SK-N-SH treated with all-trans-retinoic acid at 6 μM for 48 hours (cell line): ENCODE data around the gene MMP23B.

Experiments
- ATAC-seq: fragments of 200-7000 bp; cut with Tn5 transposase; 3 replicates; pipeline ENCODE4 v1.9.1; 2020; ENCODE audit warnings: mild to moderate bottlenecking, moderate library complexity
- ARNTL ChIP-seq: fragments of 450-650 bp; formaldehyde crosslinking; IDR thresholded peaks from 2 replicates; pipeline ENCODE4 v1.5.0; 2020; ENCODE audit warnings: low read depth, mild to moderate bottlenecking, moderate library complexity, borderline replicate concordance
- BACH2 ChIP-seq: fragments of 250-450 bp; sonication (Bioruptor Pico); IDR thresholded peaks from 2 replicates; pipeline ENCODE4 v1.9.0; 2021; ENCODE audit warnings: mild to moderate bottlenecking, borderline replicate concordance
- CREB5 ChIP-seq: fragments of 250-450 bp; sonication (Bioruptor Pico); IDR thresholded peaks from 2 replicates; pipeline ENCODE4 v1.5.1; 2020; ENCODE audit warnings: low read depth, mild to moderate bottlenecking, moderate library complexity
- CSDC2 ChIP-seq: fragments of 250-450 bp; sonication (Bioruptor Pico); IDR thresholded peaks from 2 replicates; pipeline ENCODE4 v1.5.0; 2020; ENCODE audit warnings: mild to moderate bottlenecking, moderate library complexity
- ESRRG ChIP-seq: fragments of 250-450 bp; sonication (Bioruptor Pico); IDR thresholded peaks from 2 replicates; pipeline ENCODE4 v1.6.1; 2021; ENCODE audit warnings: mild to moderate bottlenecking
- GLIS3 ChIP-seq: fragments of 250-450 bp; sonication (Bioruptor Pico); IDR thresholded peaks from 2 replicates; pipeline ENCODE4 v1.5.0; 2020; ENCODE audit warnings: mild to moderate bottlenecking, moderate library complexity
- ISL1 ChIP-seq: fragments of 250-450 bp; sonication (Bioruptor Pico); IDR thresholded peaks from 2 replicates; pipeline ENCODE4 v2.1.2; 2022; ENCODE audit warnings: mild to moderate bottlenecking, moderate library complexity
- OSR1 ChIP-seq: fragments of 250-450 bp; sonication (Bioruptor Pico); IDR thresholded peaks from 2 replicates; pipeline ENCODE4 v1.8.0; 2022; ENCODE audit warnings: moderate library complexity, mild to moderate bottlenecking, inconsistent platforms
- POU6F1 ChIP-seq: fragments of 250-450 bp; sonication (Bioruptor Pico); IDR thresholded peaks from 2 replicates; pipeline ENCODE4 v1.8.0; 2021; ENCODE audit warnings: low read depth, mild to moderate bottlenecking, moderate library complexity, borderline replicate concordance
- RARB ChIP-seq: fragments of 250-450 bp; sonication (Bioruptor Pico); IDR thresholded peaks from 2 replicates; pipeline ENCODE4 v1.8.0; 2021; ENCODE audit warnings: mild to moderate bottlenecking, moderate library complexity
- SNAI2 ChIP-seq: fragments of 250-450 bp; sonication (Bioruptor Pico); IDR thresholded peaks from 2 replicates; pipeline ENCODE4 v1.5.0; 2020; ENCODE audit warnings: mild to moderate bottlenecking, moderate library complexity
- TCF4 ChIP-seq: fragments of 250-450 bp; sonication (Bioruptor Pico); IDR thresholded peaks from 2 replicates; pipeline ENCODE4 v1.8.0; 2021; ENCODE audit warnings: mild to moderate bottlenecking, moderate library complexity, borderline replicate concordance
- TOX ChIP-seq: fragments of 250-450 bp; sonication (Bioruptor Pico); IDR thresholded peaks from 2 replicates; pipeline ENCODE4 v1.8.0; 2021; ENCODE audit warnings: mild to moderate bottlenecking, moderate library complexity, borderline replicate concordance
- ZC3H10 ChIP-seq: fragments of 250-450 bp; sonication (Bioruptor Pico); IDR thresholded peaks from 2 replicates; pipeline ENCODE4 v1.5.1; 2021; ENCODE audit warnings: mild to moderate bottlenecking, moderate library complexity
- ZFP3 ChIP-seq: fragments of 250-450 bp; sonication (Bioruptor Pico); IDR thresholded peaks from 2 replicates; pipeline ENCODE4 v1.5.0; 2020; ENCODE audit warnings: mild to moderate bottlenecking, moderate library complexity
- ZFP30 ChIP-seq: fragments of 450-650 bp; formaldehyde crosslinking; IDR thresholded peaks from 2 replicates; pipeline ENCODE4 v1.5.0; 2022; ENCODE audit warnings: mild to moderate bottlenecking, moderate library complexity
- ZNF565 ChIP-seq: fragments of 450-650 bp; formaldehyde crosslinking; conservative IDR thresholded peaks from 2 replicates; pipeline ENCODE4 v1.5.0; 2020; ENCODE audit warnings: low read depth, mild to moderate bottlenecking, moderate library complexity
- ZNF8 ChIP-seq: fragments of 450-650 bp; formaldehyde crosslinking; IDR thresholded peaks from 2 replicates; pipeline ENCODE4 v1.5.0; 2020; ENCODE audit warnings: mild to moderate bottlenecking, moderate library complexity
- TF ChIP-seq, protein P1 (sequence below): fragments of 250-450 bp; sonication (Bioruptor Pico); IDR thresholded peaks from 2 replicates; pipeline ENCODE4 v1.8.0; 2020; ENCODE audit warnings: mild to moderate bottlenecking, moderate library complexity, borderline replicate concordance
- TF ChIP-seq, protein P2 (sequence below): fragments of 250-450 bp; sonication (Bioruptor Pico); IDR thresholded peaks from 2 replicates; pipeline ENCODE4 v1.5.1; 2021; ENCODE audit warnings: mild to moderate bottlenecking, moderate library complexity

MMP23B gene

DNA sequence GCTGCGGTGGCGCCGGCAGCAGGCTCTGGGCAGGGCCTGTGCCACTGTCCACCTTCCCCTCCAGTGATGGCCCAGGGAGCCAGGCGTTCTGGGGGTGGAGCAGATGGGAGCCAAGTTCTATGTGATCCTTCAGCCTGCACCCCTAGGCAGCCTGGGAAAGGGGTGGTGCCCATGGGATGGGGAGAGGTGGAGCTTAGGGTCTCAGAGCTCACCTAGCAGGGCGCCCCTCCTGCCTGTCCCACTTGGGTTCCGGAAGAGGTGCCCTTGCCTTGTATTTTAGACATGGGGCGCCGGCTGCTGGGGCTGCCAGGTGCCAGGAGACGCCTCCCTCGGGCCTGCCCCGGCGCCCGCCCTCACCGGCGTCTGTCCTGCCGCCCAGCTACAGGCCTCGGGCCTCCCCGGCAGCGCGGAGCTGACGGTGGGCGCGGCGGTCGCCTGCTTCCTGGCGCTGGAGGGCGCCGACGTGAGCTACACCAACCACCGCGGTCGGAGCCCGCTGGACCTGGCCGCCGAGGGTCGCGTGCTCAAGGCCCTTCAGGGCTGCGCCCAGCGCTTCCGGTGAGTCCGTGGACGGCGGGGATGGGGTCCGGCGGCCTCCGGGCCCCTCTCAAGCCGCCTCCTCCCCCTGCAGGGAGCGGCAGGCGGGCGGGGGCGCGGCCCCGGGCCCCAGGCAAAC is 3.1 kb upstream of the MMP23B start:
- no peak for ATAC-seq
- TF ChIP-seq BACH2 (CRISPR knock-in tag) (no peak), GLIS3 (CRISPR knock-in tag) (no peak), ZFP30 (CRISPR knock-in tag) (no peak), SNAI2 (CRISPR knock-in tag) (no peak), CSDC2 (no peak), ISL1 (CRISPR knock-in tag) (no peak), ARNTL (CRISPR knock-in tag) (no peak), POU6F1 (CRISPR knock-in tag) (no peak)
- TF ChIP-seq, protein P1, sequence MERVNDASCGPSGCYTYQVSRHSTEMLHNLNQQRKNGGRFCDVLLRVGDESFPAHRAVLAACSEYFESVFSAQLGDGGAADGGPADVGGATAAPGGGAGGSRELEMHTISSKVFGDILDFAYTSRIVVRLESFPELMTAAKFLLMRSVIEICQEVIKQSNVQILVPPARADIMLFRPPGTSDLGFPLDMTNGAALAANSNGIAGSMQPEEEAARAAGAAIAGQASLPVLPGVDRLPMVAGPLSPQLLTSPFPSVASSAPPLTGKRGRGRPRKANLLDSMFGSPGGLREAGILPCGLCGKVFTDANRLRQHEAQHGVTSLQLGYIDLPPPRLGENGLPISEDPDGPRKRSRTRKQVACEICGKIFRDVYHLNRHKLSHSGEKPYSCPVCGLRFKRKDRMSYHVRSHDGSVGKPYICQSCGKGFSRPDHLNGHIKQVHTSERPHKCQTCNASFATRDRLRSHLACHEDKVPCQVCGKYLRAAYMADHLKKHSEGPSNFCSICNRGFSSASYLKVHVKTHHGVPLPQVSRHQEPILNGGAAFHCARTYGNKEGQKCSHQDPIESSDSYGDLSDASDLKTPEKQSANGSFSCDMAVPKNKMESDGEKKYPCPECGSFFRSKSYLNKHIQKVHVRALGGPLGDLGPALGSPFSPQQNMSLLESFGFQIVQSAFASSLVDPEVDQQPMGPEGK (CRISPR knock-in tag): no peak

GRCh38 chr1:1629430-1630190 is 2.4 kb upstream of the MMP23B start:
- ATAC-seq: no peak
- no peak for TF ChIP-seq ZFP3 (CRISPR knock-in tag)
- no peak for TF ChIP-seq GLIS3 (CRISPR knock-in tag)
- TF ChIP-seq TOX: no peak
- no peak for TF ChIP-seq ISL1 (CRISPR knock-in tag)
- no peak for TF ChIP-seq CREB5
- no peak for TF ChIP-seq ESRRG
- no peak for TF ChIP-seq BACH2 (CRISPR knock-in tag)
- no peak for TF ChIP-seq POU6F1 (CRISPR knock-in tag)
- no peak for TF ChIP-seq ZC3H10 (CRISPR knock-in tag)
- no peak for TF ChIP-seq ZNF565
- TF ChIP-seq TCF4 (CRISPR knock-in tag): no peak

DNA sequence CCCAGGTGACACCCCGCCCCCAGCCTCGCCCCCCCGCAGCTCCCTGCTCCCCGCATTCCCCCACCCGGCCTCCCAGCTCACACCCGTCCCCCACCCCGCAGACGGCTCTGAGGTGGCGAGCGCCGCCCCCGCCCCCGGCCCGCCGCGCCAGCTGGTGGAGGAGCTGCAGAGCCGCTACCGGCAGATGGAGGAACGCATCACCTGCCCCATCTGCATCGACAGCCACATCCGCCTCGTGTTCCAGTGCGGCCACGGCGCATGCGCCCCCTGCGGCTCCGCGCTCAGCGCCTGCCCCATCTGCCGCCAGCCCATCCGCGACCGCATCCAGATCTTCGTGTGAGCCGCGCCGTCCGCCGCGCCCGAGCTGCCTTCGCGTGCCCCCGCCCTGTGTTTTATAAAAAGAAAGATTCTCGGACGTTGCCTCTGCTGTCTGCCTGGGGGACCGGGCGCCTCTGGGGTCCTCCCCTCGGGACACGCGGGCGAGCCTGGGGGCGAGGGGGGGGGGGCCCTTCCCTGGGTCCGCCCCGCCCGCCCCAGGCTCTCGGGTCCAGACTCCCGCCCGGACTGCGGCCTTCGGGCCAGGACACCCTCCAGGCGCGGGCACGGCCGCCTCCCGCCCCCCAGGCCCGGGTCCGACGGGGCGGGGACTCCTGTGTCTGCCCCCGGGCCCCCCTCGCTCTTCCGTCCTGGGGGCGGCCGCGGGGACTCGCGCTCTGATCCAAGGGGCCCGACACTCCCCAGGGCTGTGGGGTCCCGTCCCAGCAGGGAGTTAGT is 1.6 kb upstream of the MMP23B start:
- ATAC-seq: no peak
- no peak for TF ChIP-seq ZFP30 (CRISPR knock-in tag)
- no peak for TF ChIP-seq BACH2 (CRISPR knock-in tag)
- no peak for TF ChIP-seq RARB (CRISPR knock-in tag)
- no peak for TF ChIP-seq ZNF8 (CRISPR knock-in tag)
- TF ChIP-seq TCF4 (CRISPR knock-in tag): no peak
- no peak for TF ChIP-seq GLIS3 (CRISPR knock-in tag)
- no peak for TF ChIP-seq OSR1 (CRISPR knock-in tag)
- TF ChIP-seq TOX: no peak
- TF ChIP-seq, protein P1 (CRISPR knock-in tag): no peak
- no peak for TF ChIP-seq POU6F1 (CRISPR knock-in tag)
- TF ChIP-seq ESRRG: no peak
- TF ChIP-seq CSDC2: no peak
- TF ChIP-seq, protein P2, sequence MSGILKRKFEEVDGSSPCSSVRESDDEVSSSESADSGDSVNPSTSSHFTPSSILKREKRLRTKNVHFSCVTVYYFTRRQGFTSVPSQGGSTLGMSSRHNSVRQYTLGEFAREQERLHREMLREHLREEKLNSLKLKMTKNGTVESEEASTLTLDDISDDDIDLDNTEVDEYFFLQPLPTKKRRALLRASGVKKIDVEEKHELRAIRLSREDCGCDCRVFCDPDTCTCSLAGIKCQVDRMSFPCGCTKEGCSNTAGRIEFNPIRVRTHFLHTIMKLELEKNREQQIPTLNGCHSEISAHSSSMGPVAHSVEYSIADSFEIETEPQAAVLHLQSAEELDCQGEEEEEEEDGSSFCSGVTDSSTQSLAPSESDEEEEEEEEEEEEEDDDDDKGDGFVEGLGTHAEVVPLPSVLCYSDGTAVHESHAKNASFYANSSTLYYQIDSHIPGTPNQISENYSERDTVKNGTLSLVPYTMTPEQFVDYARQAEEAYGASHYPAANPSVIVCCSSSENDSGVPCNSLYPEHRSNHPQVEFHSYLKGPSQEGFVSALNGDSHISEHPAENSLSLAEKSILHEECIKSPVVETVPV: no peak
- no peak for TF ChIP-seq CREB5
